NCI-H446 (cell line): Measurements from ENCODE around the gene SEMG2.

ENCODE experiments used
- DNase-seq, 2 experiments: peaks; one replicate each; lab custom pipeline; 2025; lab: John Stamatoyannopoulos, UW

The SEMG2 gene, protein sequence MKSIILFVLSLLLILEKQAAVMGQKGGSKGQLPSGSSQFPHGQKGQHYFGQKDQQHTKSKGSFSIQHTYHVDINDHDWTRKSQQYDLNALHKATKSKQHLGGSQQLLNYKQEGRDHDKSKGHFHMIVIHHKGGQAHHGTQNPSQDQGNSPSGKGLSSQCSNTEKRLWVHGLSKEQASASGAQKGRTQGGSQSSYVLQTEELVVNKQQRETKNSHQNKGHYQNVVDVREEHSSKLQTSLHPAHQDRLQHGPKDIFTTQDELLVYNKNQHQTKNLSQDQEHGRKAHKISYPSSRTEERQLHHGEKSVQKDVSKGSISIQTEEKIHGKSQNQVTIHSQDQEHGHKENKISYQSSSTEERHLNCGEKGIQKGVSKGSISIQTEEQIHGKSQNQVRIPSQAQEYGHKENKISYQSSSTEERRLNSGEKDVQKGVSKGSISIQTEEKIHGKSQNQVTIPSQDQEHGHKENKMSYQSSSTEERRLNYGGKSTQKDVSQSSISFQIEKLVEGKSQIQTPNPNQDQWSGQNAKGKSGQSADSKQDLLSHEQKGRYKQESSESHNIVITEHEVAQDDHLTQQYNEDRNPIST

DNA sequence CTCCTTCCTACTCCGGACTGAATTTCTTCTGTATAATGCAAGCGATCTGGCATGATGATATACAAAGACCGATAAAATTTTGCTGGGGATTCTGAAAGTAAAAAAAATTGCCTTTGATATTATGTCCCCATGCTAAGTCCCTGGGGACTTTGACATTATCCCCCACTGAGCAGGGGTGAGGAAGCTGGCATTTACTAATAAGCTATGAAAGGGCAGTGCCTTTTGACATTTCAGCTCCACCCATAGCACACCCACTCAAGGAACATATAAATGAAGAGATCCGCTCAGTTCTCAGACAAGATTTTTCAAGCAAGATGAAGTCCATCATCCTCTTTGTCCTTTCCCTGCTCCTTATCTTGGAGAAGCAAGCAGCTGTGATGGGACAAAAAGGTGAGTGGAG, at the start of gene SEMG2:
Gene SEMG2, plus strand, starts transcription at position 298 of the 400 bp plus-strand sequence. Its CDS starts 17 bp downstream, at position 315.
- DNase-seq = no peak

DNA sequence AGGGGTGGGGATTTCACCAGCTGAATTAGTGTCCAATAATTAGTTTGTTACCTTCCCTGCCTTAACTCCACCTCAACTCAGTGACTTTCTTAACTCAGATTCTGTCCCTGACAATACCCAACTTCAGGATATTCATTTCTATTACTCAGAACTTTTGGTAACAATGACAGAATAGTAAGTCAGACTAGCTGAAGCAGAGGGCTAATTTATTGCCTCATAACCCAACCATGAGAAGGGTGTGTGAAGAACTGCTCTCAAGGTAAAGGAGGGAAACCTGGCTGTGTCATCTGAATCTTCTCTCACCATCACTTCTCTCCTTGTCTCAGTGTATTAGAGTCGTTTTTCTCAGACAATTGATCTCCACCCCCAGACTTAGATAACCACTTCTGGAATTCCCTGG, 47.7 kb upstream of the SEMG2 start:
- DNase-seq = no peak

DNA sequence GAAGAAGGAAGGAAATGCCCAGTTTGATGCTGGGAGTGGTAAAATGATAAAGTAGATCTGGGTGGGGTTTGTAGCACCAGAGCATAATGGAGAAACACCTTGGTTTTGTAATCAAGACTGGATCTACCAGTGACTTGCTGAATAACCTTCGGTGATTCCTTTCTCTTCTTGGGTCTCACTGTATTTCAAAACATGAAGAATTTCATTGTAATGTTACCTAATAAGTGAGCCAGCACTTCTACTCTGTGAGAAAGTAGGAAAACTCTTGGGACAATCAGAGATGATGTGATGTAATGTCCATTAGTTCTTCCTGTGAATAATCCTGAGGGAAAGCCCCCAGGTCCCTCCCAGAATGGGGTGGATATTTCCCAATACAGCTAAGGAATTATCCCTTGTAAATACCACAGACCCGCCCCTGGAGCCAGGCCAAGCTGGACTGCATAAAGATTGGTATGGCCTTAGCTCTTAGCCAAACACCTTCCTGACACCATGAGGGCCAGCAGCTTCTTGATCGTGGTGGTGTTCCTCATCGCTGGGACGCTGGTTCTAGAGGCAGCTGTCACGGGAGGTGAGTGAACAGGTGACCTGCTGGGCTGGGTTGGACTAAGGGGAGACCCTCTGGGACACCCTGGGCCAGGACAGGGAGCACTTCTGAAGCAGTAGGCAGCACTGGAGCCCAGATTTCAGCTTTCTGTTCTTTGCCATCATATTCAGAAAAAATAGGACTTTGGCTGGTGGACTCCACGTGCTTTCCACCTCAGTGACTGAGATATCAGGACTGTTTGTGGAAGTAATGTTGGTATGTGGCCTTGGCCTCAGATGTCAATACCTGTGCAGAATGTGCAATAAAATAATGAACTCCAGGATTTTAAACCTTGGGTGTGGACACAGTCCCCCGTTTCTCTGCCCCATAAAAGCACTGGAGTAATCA, 46.5 kb upstream of the SEMG2 start, which contains the start of gene PI3:
Gene PI3, plus strand, starts transcription at position 469 of the 931 bp plus-strand sequence. Its CDS starts 21 bp downstream, at position 490.
- DNase-seq = no peak

DNA sequence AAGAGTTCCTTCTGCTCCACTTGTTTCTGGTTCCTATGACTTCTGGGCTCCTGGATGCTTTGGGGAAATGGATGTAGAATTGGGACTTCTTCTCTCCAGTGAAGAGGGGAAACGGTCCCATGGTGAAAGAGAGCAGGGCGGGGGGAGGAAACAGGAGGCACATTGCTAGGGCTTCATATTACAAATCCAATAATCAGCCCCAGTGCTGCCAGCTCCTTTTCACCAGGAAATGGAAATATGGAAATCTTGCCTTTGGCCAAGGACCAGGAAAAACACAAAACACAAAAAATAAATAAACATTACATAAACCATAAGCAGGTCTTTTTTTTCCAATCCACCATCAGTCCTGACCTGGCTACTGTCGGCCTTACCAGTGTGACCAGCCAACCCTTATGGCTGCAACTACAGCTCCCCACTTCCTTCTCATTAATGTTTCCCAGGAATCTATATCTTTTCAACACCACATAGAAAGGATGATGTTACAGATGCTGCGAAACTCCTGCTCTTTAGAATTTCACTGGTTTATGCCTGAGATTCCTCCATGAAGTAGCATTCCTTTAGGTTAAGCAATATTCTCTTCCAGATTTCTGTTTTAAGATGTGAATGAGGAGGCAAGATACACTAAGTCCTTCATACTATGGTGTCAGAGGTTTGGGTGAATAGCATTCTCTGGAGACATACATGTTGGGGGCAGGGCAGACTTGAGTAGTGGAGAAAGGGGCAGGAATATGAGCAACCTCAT, 44.5 kb upstream of the SEMG2 start:
- no peak for DNase-seq

DNA sequence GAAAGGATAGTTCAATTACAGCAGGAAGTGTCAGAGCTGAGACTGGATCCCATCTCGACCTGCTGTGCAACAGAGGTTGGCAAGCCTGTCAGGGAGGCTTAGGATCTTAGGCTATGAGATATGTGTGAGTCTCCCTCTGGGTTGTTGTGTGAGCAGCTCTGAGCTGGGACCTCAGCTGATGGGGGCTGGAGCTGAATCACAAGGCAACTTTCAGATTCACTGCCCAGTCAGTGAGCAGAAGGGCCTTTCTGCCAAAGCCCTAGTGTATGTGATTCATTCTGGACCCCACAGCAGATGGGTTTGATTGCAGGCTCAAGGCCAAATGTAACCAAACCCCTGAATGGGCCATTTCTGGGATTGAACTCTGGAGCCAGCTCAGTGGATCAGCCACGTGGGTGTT, 42.0 kb upstream of the SEMG2 start:
- DNase-seq = peak; percentile 65 to 91

DNA sequence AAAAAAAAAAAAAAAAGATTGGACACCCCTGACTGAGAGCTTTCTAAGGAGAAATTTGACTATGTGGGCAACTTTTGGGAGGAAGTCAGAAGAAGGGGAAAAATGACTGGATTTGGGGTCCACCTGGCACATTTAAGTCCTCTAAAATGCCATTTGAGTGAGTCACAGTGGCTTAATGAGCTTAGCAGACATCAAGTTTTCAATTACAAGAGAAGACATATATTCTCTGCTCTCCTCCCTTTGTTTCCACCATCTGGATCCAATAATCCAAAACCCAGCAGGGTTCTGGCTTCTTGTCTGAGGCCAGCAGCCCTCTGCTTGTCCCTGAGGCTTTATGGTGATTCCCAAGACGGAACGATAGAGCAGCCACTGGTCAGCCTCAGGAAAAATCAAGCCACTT, 39.5 kb upstream of the SEMG2 start:
- peak; percentile 38 to 87 for DNase-seq

DNA sequence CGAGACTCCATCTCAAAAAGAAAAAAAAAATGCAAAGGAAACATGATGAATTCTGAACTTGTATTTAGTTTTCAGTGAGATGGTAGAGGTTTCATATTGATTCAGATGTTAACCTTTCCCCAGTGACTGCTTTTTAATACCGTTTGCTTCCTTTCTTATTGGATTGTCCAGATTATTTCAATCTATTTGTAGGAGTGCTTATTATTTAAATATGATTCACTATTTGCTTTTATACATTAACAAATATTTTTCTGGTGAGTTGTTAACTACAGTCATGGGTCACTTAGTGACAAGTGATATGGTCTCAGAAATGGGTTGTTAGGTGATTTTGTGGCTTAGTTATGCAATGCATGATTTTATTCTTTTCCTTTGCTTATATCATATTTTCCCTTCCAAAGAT, 38.1 kb upstream of the SEMG2 start:
- no peak for DNase-seq

DNA sequence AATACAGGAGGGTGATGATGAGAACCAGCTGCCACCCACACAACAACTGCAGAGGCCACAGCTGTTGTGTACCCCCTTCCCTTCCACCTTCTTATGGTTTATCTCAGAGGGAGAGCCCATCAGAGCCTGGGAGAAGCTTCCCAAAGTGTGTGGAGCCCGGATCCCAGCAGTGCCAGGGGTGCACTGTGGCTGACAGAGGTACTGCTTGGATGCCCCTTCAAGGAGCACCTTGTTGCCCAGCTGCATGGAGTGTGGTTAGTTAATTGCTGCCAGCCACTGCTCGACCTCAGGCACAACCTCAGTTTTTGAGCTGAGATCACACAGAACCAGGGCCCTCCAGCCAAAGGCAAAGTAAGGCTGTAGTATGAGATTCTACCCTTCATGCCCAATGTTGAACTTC, 33.5 kb upstream of the SEMG2 start:
- DNase-seq = no peak

DNA sequence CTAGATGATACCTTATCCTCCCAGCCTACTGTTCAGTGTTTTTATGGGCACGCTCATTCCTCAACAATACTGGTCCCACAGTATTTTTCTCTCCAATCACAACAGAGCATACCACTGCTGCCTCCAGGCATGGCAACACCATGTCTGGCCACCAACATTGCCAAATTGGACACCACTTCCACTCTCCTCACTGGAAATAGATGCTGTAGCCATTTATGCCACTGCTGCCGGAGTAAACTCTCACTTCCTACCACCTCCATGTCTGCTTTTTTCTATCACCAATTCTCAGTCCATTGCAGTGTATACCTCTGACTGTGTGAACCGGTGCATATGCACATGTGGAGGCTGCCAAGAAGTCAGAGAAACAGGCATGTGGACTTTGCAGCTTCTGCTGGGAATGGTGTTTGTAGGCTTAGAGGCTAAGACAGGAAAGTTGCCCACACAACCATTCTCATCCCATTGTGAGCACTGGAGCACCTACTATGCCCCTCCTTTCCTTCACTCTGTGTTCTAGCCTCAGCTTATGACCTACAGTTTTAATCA, 32.0 kb upstream of the SEMG2 start:
- DNase-seq = no peak

DNA sequence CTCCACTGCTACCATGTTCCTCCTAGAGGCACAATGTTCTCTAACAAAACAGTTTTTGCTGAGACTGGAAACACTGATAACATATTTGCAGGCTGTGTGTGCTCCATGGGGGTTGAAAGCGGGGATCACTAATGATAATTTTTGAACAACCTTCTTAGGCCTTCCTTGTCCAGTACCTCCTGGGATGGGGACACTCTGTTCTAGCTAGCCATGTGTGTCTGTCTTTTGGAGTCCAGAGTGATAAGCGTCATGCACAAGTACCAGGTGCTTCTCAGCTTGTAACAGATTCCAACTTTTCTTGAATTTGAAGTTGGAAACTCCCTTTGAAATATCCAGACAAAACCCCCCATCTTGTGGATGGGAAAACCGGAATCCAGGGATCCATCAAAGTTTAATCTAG, 31.3 kb upstream of the SEMG2 start:
- no peak for DNase-seq

DNA sequence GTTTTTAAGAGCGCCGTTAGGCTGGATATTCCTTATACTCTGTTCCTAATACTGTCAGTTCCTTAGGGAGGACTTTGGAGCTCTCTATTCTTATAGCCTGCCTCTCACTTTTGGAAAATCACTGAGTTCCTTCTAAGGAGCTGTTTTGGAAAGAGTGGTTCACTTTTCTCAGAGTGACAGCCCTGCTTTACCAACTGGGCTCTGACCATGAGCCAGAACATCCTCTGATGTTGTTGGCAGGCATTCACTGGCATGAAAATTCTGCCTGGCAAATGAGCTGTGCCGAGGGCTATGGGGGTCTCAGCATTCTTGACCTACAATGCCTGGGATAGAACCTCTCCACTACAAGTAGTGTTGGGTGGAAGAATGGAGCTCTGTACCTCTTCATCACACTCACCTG, 29.2 kb upstream of the SEMG2 start:
- peak in 1 of 2 experiments; percentile 20 for DNase-seq

DNA sequence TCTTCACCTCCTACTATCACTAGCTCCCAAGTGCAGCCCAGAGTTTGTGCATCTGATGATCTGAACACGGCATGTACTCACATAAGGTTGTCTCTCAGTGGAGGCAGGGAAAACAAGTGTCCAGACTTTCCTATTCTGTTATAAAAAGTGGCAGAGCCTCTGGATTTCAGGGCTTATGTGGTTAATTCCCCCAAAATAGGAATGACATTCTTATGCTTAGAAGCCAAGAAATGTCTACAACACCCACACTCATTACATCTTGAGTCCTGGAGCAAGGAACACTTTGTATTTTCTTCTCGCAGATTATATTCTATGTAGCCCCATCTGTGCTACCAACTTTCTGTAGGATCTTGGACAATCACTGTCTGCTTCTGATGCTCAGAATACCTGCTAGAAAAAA, 27.8 kb upstream of the SEMG2 start:
- no peak for DNase-seq

DNA sequence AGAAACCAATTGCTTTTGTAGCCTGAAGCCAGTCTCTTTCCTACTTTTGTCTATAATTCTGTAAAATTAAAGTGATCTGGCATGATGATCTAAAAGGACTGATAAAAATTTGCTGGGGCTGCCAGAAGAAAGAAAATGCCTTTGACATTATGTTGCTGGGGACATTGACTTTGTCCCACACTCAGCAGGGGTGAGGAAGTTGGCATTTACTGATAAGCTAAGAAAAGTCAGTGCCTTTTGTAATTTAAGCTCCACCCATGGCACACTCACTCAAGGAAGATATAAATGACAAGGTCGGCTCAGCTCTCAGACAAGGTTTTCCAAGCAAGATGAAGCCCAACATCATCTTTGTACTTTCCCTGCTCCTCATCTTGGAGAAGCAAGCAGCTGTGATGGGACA, 14.4 kb upstream of the SEMG2 start, which contains the start of gene SEMG1:
Gene SEMG1, plus strand, starts transcription at position 309 of the 400 bp plus-strand sequence. Its CDS starts 21 bp downstream, at position 330.
- no peak for DNase-seq

DNA sequence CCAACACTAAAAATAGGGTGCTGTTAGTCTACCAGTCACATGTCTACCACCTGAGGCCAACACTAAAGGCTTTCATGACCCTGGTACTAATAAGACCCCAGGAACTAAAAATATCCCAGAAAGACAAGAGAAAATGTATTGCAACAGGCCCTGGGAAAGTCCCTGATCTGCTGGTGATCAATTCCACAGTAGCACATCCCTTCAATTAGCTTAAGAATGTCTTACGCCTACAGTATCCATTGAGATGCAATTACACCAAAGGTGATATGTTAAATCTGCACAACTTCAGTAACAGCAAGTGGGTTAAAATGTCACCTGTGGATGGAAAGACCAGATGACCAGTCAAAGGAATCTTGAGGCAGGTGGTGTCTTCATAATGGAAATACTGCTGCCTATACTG, 11.2 kb upstream of the SEMG2 start:
- no peak for DNase-seq

DNA sequence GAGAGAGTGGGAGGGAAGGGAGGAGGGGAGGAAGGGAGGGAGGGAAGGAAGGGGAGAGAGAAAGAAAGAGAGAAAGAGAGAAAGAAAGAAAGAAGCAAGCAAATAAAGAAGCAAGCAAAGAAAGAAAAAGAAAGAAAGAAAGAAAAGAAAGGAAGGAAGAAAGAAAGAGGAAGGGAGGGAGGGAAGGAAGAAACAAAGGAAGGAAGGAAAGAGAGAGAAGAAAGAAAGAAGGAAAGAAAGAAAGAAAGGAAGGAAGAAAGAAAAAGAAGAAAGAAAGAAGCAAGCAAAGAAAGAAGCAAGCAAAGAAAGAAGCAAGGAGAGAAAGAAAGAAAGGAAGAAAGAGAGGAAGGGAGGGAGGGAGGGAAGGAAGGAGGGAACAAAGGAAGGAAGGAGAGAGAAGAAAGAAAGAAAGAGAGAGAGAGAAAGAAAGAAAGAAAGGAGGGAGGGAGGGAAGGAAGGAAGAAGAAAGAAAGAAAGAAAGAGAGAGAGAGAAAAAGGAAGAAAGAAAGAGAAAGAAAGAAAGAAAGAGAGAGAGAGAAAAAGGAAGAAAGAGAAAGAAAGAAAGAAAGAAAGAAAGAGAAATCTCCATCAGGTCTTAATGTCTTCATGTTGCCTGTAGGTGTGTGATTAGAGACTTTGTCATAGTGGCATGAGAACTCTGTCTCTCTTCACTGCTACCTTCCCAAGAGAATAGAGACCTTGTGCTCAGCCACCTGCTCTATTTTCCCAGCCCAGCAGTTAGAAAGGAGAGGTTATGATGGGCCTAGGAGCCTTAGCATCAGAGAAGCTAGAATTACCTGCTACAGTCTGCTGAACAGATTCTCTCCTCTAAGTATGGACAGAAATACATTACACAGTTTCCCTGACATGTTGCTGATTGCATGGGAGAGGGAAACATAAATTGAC, 9.4 kb upstream of the SEMG2 start:
- DNase-seq = no peak

DNA sequence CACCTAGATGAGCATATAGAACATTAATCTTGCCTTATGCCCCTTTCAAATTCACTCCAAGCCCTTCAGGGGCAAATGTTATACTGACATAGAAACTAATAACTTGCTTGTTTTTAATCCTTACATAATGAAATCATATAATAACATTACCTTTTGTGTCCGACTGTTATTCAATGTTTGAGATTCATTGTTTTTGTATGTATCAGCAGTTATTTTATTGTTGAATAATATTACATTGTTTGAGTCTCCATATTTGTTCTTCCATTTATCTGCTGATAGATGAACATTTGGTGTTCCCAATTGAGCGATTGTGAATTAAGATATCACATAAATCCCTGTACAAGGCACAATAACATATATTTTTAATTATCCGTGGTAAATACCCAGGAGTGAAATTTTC, 8.3 kb upstream of the SEMG2 start:
- DNase-seq = no peak

DNA sequence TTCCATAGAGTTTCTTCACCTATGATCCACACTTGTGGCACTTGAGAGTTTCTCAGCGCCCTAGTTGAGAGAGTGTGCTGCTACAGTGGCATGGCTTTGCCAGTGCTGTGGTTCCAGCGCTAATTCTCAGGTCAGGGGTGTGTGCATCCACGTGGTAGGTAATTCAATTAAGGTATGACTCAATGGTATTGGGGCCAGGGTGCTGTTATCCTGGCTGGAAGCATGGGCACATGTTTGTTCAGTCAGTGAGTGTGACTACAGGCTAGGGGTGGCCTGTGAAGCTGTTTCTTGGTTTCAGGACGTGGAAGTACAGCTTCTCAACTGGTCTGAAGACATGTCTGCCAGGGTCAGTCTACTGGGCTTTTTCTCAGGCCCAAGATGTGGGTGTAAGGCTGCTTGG, 3.0 kb upstream of the SEMG2 start:
- DNase-seq = no peak

DNA sequence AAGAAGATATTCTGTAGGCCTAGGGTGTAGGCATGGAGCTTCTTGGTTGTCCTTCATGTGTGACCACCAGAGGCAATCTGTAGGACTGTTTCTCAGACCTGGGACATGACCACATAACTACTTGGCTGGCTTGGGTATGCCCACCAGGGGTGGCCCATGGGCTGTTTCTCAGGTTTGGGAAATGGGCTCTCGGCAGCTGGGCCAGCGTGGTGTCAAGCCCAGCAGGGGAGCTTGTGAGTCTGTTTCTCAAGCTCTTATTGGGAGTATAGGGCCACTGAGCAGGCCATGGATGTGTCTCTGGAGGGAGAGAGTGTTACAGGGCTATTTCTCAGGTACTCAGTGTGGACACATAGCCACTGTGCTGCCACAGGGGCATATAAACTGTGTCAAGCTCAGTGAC, 2.5 kb upstream of the SEMG2 start:
- no peak for DNase-seq

DNA sequence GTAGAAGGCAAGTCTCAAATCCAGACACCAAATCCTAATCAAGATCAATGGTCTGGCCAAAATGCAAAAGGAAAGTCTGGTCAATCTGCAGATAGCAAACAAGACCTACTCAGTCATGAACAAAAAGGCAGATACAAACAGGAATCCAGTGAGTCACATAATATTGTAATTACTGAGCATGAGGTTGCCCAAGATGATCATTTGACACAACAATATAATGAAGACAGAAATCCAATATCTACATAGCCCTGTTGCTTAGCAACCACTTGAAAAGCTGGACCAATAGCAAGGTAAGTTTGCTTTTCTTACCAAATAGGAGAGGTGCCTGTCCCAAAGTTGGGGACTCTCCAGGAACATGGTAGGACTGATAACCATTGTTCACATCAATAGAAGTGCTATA, 2.0 kb downstream of the SEMG2 start:
- no peak for DNase-seq

DNA sequence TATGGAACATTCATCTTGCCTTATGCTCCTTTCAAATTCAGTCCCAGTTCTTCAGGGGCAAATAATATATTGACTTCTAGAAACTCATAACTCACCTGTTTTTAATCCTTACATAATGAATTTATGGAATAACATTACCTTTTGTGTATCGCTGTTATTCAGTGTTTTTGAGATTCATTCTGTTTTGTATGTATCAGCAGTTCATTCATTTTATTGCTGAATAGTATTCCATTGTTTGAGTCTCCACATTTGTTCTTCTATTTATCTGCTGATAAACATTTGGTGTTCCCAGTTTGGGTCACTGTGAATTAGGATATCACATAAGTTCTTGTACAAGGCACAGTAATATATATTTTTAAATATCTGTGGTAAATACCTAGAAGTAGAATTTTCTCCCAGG, 5.1 kb downstream of the SEMG2 start:
- no peak for DNase-seq
